NCI-H2081 (cell line): ENCODE results near the gene SH3BP4.

Experiments
- DNase-seq, 2 experiments: peaks; one replicate each; lab custom pipeline; 2025; lab: John Stamatoyannopoulos, UW

The SH3BP4 gene

DNA sequence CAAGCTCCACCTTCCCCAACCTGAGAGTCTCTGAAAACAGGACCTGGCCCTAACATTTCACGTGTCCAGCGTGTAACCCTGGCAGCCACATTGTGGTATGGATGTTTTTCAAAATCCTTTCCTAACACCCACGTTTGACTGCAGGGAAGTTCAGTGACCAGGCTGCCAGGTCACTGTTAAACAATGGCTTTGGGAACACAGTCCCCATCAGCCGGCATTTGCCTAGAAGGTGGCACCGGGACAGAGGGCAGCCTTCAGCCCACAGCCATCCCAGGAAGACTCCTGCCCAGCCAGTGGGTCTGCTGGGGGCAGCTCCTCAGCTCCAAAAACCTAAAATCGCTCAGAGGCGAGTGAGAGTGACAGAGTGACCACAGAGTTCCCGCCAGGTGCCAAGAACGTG is 140.2 kb downstream of the SH3BP4 start:
- DNase-seq, result no peak

DNA sequence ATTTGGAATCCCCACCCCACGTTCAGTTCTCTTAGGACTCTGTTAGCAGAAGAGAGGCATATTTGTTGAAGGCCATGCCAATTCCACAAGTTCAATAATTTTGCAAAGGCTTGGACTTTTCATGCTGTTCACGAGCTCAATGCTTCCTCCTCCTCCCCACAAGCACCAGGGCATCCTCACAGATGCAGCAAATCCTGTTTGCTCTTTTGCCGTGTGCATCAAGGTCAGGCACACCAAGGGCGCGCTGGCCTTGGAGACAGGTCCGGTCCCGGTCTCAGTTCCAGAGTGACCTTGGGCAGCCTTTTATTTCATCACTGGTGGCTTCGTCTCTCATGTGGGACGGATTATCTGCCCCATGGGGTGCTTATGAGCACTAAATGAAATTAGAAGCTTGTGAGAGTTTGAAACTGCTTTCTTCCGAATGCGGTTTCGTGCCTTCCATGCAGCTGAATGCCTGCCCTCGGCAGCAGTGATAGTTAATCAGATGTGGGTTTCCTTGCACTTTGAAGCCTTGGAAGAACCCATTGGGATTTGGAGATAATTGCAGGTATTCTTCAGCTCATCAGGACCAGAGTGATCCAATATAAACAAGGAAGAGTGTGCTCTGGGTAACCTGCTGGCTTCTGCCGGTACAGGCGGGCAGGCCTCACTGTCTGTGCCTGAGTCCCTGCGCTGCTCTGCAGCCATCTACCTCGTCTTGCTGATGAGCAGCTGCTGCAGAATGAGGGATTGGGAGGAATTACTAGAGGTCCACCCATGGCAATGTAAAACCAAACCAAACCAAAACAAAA is 140.8 kb downstream of the SH3BP4 start:
- no peak for DNase-seq

DNA sequence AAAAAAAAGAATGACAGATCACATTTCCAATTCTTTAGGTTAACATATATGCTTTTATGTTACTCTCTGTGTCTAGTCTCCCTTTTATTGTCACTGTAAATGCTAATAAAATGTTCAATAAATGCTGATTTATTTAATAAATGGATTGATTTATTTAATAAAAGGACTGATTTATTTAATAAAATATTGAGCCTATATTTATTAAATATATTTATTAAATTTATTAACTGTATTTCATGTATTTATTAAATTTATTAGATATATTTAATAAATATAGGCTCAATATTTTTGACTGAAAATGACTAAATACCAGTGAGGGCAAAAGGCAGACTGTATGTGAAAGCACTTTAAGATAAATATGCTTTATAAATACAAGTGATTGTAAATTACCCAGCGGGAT is 142.6 kb downstream of the SH3BP4 start:
- no peak for DNase-seq

DNA sequence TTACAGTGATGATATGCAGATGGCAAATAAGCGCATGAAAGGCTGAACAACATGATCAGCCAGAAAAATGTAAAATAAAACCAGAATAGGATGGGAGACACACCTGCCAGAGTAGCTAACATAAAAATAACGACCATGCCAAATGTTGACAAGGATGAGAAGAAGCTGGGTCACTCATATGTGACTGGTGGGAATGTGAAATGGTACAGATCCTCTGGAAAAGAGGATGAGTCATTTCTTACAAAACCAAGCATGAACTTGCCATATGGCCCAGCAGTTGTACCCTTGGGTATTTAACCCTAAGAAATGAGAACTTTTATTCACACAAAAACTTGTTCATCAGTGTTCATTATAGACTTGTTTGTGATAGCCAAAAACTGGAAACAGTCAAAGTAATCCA is 143.8 kb downstream of the SH3BP4 start:
- DNase-seq, result no peak

DNA sequence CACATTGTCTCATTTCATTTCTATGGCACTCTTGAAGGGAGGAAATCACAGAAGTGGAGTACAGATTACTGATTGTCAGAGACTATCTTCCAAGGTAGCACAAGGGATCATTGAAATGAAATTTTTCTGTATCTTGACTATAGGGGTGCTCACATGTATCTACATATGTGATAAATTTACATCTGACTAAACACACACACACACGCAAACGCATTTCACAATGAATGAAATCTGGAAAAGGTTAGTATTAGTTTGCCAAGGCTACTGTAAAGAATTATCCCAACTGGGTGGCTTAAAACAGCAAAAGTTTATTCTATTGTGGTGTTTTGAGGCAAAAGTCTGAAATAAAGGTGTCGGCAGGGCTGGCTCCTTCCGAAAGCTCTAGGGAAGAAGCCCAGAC is 144.6 kb downstream of the SH3BP4 start:
- DNase-seq, result no peak

DNA sequence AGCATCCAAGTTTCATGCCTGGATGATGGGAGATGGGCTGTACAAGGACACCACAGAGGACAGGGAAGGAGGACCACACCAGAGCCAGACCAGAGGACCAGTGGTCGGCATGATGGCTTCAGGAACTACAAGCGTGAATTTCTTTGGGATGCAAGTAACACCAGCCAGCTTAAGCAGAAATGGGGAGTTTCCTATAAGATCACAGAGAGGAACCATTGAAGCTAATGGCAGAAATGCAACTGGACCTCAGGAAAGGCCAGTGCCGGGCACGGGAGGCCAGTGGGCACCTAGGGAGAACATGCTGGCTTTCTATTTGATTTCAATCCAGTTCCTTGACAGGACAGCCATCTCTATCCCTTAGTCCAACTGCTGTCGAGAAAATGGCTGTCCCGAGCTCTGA is 145.4 kb downstream of the SH3BP4 start:
- DNase-seq, result no peak

DNA sequence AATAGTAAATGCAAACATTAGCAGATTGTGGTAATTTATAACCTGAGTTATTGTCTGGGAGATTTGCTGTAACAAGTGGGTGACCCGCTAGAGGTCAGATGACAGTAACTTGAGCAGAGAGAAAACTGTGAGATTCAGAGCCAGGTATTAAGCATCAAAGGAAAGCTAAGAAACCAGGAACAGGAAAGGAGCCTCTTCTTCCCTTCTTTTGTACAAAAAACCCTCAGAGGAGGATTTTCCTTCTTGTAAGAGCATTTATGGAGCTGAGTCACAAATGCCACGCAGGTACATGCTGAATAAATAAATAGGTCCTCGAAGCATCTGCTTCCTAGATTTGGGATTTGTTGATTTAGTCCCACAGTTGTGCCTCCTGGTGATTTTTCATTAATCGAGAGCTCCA is 146.5 kb downstream of the SH3BP4 start:
- peak; percentile 2 to 65 for DNase-seq

DNA sequence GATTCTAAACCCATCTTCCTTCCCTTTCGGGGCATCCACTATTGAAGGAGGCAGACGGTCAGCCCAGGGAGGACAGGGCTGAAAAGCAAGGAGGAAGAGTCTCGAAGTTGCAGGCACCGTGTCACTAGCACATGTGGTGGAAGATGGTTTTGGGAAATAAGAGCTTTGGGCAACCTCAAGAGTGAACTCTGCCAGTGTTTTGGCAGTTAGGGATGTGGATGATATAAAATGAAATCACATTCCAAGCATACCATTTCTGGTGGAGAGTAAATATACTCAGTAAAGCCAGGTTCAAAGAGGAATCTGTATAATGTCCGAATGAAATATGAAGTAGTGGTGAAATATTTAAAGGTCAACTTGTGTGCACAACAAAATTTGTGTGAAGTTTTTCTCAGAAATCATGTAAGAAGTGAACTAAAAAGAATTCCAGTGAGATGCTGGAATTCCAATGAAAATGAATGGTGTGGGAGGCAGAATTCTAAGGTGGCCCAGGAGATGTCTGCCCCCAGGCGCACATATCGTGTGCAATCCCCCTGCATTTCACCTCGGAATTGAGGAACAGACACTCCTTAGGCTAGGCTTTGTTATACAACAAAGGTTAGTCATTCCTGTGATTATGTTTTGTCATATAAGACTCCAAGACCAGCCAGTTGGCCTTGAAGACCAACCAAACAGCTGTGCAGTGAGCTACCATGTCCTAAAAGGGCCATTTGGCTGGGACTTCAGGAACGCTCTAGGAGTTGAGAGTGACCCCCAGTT is 147.1 kb downstream of the SH3BP4 start:
- DNase-seq, result no peak

DNA sequence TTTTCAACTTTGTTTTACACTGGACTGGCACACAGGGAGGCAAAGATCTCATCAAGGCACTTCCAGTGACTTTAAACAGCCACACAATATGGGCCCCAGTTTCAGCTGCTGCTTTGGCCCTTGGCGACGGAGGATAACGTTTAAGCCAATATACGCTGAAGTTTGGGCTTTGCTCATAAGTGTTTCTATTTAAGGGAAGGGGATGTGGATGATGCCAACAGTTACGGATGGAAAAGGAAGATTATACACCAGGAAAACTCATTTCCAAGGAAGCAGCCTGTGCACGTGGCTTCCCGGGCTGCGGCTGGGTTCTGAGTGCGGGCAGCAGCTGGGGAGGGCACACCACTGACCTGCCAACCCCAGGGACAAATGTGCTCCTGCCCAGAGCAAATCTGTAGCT is 151.1 kb downstream of the SH3BP4 start:
- no peak for DNase-seq
